ENCODE data around the gene TMEM79. TPM values are rescaled to one million over a fixed set of nuclear protein-coding genes. Genes with fewer than 3 reads are reported as not detected.

The TMEM79 gene
- total and polyA plus RNA-seq, 8 donors: 0.51 to 3.7 (median 1.3) TPM

DNA sequence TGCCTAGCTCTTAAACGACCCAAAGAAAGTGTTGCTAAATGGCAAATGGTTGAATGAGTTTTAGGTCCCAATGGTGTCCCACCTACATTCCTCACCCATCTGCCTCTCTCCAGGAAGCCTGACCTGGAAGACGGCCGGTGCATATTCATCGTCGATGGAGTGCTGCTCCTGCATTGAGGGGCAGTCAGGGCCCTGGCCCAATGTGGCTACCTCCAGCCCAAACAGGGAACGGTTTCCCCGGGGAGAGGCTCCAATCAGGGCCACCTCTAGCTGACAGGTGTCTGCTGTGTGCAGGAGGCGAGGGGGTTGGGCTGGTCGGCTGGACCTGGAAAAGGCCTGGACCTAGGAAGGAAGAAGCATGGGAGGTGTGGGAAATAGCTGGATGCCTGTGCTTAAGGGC is 9.8 kb downstream of the TMEM79 start:
- no peak overlapping the region for H3K4me3 ChIP-seq
- TF ChIP-seq, protein P1, sequence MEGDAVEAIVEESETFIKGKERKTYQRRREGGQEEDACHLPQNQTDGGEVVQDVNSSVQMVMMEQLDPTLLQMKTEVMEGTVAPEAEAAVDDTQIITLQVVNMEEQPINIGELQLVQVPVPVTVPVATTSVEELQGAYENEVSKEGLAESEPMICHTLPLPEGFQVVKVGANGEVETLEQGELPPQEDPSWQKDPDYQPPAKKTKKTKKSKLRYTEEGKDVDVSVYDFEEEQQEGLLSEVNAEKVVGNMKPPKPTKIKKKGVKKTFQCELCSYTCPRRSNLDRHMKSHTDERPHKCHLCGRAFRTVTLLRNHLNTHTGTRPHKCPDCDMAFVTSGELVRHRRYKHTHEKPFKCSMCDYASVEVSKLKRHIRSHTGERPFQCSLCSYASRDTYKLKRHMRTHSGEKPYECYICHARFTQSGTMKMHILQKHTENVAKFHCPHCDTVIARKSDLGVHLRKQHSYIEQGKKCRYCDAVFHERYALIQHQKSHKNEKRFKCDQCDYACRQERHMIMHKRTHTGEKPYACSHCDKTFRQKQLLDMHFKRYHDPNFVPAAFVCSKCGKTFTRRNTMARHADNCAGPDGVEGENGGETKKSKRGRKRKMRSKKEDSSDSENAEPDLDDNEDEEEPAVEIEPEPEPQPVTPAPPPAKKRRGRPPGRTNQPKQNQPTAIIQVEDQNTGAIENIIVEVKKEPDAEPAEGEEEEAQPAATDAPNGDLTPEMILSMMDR (IDR thresholded peaks at IDR 0.05): no peak
- no peaks in the 10 kb centered on the region for H3K9me3 ChIP-seq
- no peak overlapping the region for H3K27ac ChIP-seq
- DNase-seq (peak in 1 of 6 donors; percentile 60), ATAC-seq (no peak), FAIRE-seq (no peak)
- intact Hi-C loops (cut with DNase I): no loop called here
- WGBS, 2 donors: 85 to 89% methylated on average over 9 of the region's 9 CpGs
- H3K36me3 ChIP-seq: no peaks in the 10 kb centered on the region
- no peaks in the 10 kb centered on the region for H3K27me3 ChIP-seq
- peaks cover 0 to 4% (median 3%) of the 10 kb centered on the region in 3 donors for H3K4me1 ChIP-seq

DNA sequence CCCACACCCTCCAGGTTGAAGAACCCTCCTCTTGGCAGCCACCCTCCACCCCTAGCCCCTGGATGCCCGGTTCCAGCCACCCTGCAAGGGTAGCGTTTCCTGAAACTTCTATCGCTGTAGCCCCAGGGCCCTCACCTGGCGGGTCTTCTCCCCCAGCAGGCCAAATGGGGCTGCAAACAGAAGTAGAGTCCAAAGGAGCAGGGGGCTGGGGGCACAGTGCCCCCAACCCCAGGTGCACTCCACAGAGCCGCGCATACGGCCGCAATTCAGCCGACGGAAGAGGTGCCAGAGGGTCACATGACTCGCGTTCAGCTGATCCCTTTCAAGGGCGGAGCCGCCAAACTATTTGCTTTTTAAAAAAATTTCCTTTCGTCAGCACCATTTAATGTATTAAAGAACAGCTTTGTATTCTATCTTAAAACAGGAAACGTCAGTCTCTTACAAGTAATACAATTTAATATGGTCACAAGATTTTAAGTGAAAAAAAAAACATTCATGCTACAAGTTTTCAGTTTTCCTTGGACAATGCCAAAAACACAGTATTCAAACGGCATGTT is 11.3 kb downstream of the TMEM79 start, which contains the start of gene GLMP:
GLMP (minus strand) TSS at position 289 of the 557 bp plus-strand sequence; CDS start at position 255, 34 bp downstream.
- 0 to 1% methylated on average over 17 of the region's 17 CpGs for WGBS, 2 donors
- H3K27ac ChIP-seq: peak within 1 kb of the TSS in 1 of 4 donors; percentile 4
- H3K9me3 ChIP-seq: no peaks in the 10 kb centered on the region
- TF ChIP-seq, protein P1 (IDR thresholded peaks at IDR 0.05): no peak
- peak; percentile 69 for FAIRE-seq
- H3K4me1 ChIP-seq: peaks cover 0 to 4% (median 3%) of the 10 kb centered on the region in 3 donors
- H3K4me3 ChIP-seq: peak within 1 kb of the TSS; percentile 51 to 81 (median 71)
- intact Hi-C loops (cut with DNase I): no loop called here
- DNase-seq: peak; percentile 51 to 81 (median 71)
- no peaks in the 10 kb centered on the region for H3K36me3 ChIP-seq
- ATAC-seq: peak; percentile 46 to 80 (median 68)
- no peaks in the 10 kb centered on the region for H3K27me3 ChIP-seq

DNA sequence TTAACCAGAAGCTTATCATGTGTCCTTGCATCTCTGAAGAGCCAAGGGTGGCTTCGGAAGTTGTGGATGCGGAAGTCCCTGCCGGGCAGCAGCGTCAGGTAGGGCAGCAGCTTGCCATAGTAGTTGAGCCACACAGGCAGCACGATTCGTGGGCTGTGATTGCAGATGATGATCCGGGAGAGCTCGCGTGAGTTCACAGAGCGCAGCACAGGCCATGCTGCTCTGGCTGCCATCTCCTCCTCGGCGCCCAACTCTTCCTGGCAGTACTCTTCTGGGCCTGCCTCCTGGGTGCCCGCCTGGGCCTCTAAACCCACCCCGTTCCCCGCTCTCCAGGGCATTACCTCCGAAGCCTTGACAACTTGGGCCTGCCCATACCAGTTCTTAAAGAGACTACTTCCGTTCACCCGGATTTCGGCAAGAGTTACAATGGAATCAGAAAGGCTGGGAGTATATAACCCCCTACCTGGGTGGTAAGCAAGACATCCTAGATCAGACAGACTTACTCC is 14.8 kb downstream of the TMEM79 start, which contains the start of gene VHLL:
VHLL (minus strand) TSS at position 456 of the 506 bp plus-strand sequence; CDS start at position 338, 118 bp downstream.
- 85 to 87% methylated on average over 19 of the region's 19 CpGs for WGBS, 2 donors
- no peak for ATAC-seq
- no peak within 1 kb of the TSS for H3K4me3 ChIP-seq
- intact Hi-C loops (cut with DNase I): no loop called here
- TF ChIP-seq, protein P1 (IDR thresholded peaks at IDR 0.05): no peak
- FAIRE-seq: no peak
- H3K4me1 ChIP-seq: no peaks in the 10 kb centered on the region
- no peaks in the 10 kb centered on the region for H3K9me3 ChIP-seq
- H3K27me3 ChIP-seq: no peaks in the 10 kb centered on the region
- H3K36me3 ChIP-seq: no peaks in the 10 kb centered on the region
- no peak within 1 kb of the TSS for H3K27ac ChIP-seq
- DNase-seq: no peak

DNA sequence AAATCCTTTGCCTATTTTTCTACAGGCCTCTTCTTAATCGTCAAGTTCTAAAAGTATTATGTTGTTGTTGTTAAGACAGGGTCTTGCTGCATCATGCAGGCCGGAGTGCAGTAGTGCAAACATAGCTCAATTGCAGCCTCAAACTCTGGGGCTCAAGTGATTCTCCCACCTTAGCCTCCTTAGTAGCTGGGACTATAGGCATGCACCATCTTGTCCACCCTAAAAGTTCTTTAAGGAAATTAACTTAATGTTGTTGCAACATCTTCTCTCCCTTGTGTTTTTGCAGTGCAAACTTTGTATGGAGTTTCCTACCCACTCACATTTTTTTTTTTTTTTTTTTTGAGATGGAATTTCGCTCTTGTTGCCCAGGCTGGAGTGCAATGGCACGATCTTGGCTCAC is 19.1 kb downstream of the TMEM79 start:
- 93 to 100% methylated on average over 4 of the region's 4 CpGs for WGBS, 2 donors
- ATAC-seq (no peak), DNase-seq (no peak), FAIRE-seq (no peak)
- no peak overlapping the region for H3K27ac ChIP-seq
- peaks cover 0 to 6% (median 3%) of the 10 kb centered on the region in 3 donors for H3K36me3 ChIP-seq
- TF ChIP-seq, protein P1 (IDR thresholded peaks at IDR 0.05): no peak
- no peaks in the 10 kb centered on the region for H3K9me3 ChIP-seq
- no peaks in the 10 kb centered on the region for H3K27me3 ChIP-seq
- no peak overlapping the region for H3K4me3 ChIP-seq
- H3K4me1 ChIP-seq: no peaks in the 10 kb centered on the region
- intact Hi-C loops (cut with DNase I): no loop called here

DNA sequence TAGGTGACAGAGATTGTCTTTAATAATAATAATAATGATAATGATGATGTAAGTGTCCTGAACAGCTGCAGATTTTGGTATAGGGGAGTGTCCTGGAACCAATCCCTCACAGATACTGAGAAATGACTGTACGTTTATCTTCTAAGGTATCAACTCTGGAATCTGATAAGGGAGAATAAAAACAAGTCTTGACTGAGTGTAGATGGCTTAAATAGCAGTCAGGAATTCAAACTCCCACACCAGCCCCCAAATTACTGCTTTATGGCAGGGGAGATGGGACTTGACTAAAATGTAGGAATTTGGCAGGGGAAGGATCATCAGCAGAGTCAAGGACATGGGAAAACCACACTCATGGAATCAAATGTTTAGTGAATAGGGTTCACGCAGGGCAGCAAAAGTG is 21.1 kb downstream of the TMEM79 start:
- no peak for ATAC-seq
- no peak for FAIRE-seq
- no peaks in the 10 kb centered on the region for H3K4me1 ChIP-seq
- 63 to 67% methylated on average over 2 of the region's 2 CpGs for WGBS, 2 donors
- DNase-seq: no peak
- no peaks in the 10 kb centered on the region for H3K27me3 ChIP-seq
- intact Hi-C loops (cut with DNase I): no loop called here
- no peak overlapping the region for H3K27ac ChIP-seq
- peaks cover 0 to 23% (median 13%) of the 10 kb centered on the region in 3 donors for H3K36me3 ChIP-seq
- no peaks in the 10 kb centered on the region for H3K9me3 ChIP-seq
- TF ChIP-seq, protein P1 (IDR thresholded peaks at IDR 0.05): no peak
- no peak overlapping the region for H3K4me3 ChIP-seq

All from pancreas (tissue), 10 donors.